ENCODE measurements around the gene TRMO. TPM values are rescaled to one million over a fixed set of nuclear protein-coding genes. Genes with fewer than 3 reads are reported as not detected.

Gene TRMO
- total and polyA plus RNA-seq, 2 of the 8 experiments (the other 6 are each of a cell fraction or from before 2014, with no cell fraction given): 4.6 to 5.6 TPM

DNA sequence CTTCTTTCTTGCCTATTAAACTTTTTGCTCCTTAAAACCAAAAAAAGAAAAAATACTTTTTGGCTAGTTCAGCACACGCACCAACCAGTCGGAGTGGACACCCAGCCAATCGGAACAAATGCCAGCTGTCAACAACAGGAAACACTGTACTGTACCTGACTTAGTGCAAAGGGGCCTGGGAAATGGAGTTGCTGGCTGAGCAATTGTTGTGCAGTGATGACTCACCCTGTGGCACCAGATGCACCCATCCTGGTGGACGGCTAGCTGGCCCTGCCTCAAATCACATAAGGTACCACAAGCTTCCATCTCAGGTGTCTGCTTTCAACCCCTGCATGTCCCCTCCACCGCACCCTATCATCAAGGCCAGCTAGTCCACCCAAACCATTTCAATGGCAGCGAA lies 48.4 kb downstream of the TRMO start:
- H2AFZ ChIP-seq (ENCODE audit: low read length): no peak overlapping the region
- no peak overlapping the region for H2BK5ac ChIP-seq (ENCODE audit: low read depth, low read length)
- H4K5ac ChIP-seq (ENCODE audit: insufficient read length, low read depth, low read length): no peak overlapping the region
- CTCF ChIA-PET (ENCODE audit: partially characterized antibody): interaction anchor here (0.9 to 1.6 kb wide), 4 partner anchors 13 to 28 kb away, joined by 3 to 13 read pairs (median 4); no protein-coding TSS in a partner anchor
- POLR2A ChIA-PET (ENCODE audit: partially characterized antibody): interaction anchor here (0.6 to 1.3 kb wide), 2 partner anchors 109 to 175 kb away, joined by 3 read pairs; partner anchors contain the start of gene ANP32B
- FAIRE-seq (no peak), DNase-seq (ENCODE audit: low read depth in 1 of 2, low spot score in 2 of 2) (peak in 1 of 2 experiments; percentile 35)
- 89% methylated on average over 6 of the region's 6 CpGs; no CpG with 5 or more reads in 1 of the 2 experiments for WGBS, 2 experiments (ENCODE audit: extremely low coverage in 1 of 2, insufficient coverage in 1 of 2, insufficient read length in 1 of 2, insufficient replicate concordance in 2 of 2, low coverage in 1 of 2, low lambda C conversion rate in 2 of 2, missing lambda C conversion rate in 1 of 2)
- H3K9me3 ChIP-seq (ENCODE audit: insufficient read depth in 2 of 2, low read depth in 1 of 2, low read length in 1 of 2): no peaks in the 10 kb centered on the region
- no peak overlapping the region for H3K23ac ChIP-seq (ENCODE audit: insufficient read length)
- no peak overlapping the region for H2BK120ac ChIP-seq (replicated peaks; ENCODE audit: low read depth, low read length)
- peaks cover 1 to 9% (median 5%) of the 10 kb centered on the region in 4 experiments; a peak in 4 of 7 replicates for H3K4me1 ChIP-seq (replicated peaks in 1 of 4; ENCODE audit: control insufficient read depth in 3 of 4, insufficient read depth in 4 of 4, low read length in 3 of 4)
- H2AK5ac ChIP-seq (ENCODE audit: low read depth, low read length): no peak overlapping the region
- H3K56ac ChIP-seq (replicated peaks; ENCODE audit: insufficient read length, low read depth, low read length): no peak overlapping the region
- H3K9ac ChIP-seq (replicated peaks in 1 of 4; ENCODE audit: extremely low read depth in 1 of 4, low read depth in 3 of 4, low read length in 3 of 4): no peak overlapping the region
- no peak overlapping the region for H3K27ac ChIP-seq (ENCODE audit: low read depth, low read length)
- no peak overlapping the region for H4K91ac ChIP-seq (replicated peaks; ENCODE audit: insufficient read length, low read length)
- no peak overlapping the region for H3K18ac ChIP-seq (ENCODE audit: extremely low read depth, low read length)
- H3K4ac ChIP-seq (replicated peaks; ENCODE audit: insufficient read length, low read depth, low read length): no peak overlapping the region
- no peaks in the 10 kb centered on the region for H4K20me1 ChIP-seq (replicated peaks in 1 of 2; ENCODE audit: control insufficient read depth in 1 of 2, insufficient read depth in 2 of 2, low read length in 2 of 2)
- H3K79me2 ChIP-seq (ENCODE audit: control insufficient read depth in 1 of 2, insufficient read depth in 2 of 2, low read length in 2 of 2): no peaks in the 10 kb centered on the region
- peak overlapping the region; percentile 6; the same call in 1 of the 2 replicates for H2BK20ac ChIP-seq (ENCODE audit: low read length)
- no peaks in the 10 kb centered on the region for H3K36me3 ChIP-seq (ENCODE audit: control insufficient read depth in 2 of 4, insufficient read depth in 4 of 4, low read length in 3 of 4)
- peak overlapping the region; percentile 40; the same call in 1 of the 2 replicates for H2BK12ac ChIP-seq (ENCODE audit: low read depth, low read length)
- no peaks in the 10 kb centered on the region; a peak in 2 of 7 replicates for H3K27me3 ChIP-seq (replicated peaks in 1 of 4; ENCODE audit: control insufficient read depth in 3 of 4, extremely low read depth in 1 of 4, insufficient read depth in 3 of 4, low read length in 3 of 4)
- no peak overlapping the region for H3K14ac ChIP-seq (ENCODE audit: insufficient read length)
- no peak overlapping the region for H4K8ac ChIP-seq (ENCODE audit: extremely low read depth, insufficient read depth, low read length)
- H2BK15ac ChIP-seq (ENCODE audit: low read length): no peak overlapping the region
- no peaks in the 10 kb centered on the region for H3K23me2 ChIP-seq (ENCODE audit: low read depth, low read length)
- no peaks in the 10 kb centered on the region for H3K79me1 ChIP-seq (ENCODE audit: low read depth, low read length)
- H3K4me3 ChIP-seq (ENCODE audit: extremely low read depth in 1 of 4, insufficient read depth in 2 of 4, low read depth in 3 of 4, low read length in 4 of 4): no peak overlapping the region
- H3K4me2 ChIP-seq (ENCODE audit: insufficient read depth in 1 of 2, low read depth in 2 of 2, low read length in 2 of 2): no peak overlapping the region
- no peak for TF ChIP-seq RNF2 (IDR thresholded peaks at IDR 0.05; ENCODE audit: borderline replicate concordance, low read depth, low read length, missing control alignments, poor library complexity, severe bottlenecking)
- no peak for TF ChIP-seq SAP30 (IDR thresholded peaks at IDR 0.05; ENCODE audit: insufficient read depth, insufficient replicate concordance, low read length)
- TF ChIP-seq RFX5 (IDR thresholded peaks at IDR 0.05; ENCODE audit: borderline replicate concordance, low read depth, low read length): no peak
- no peak for TF ChIP-seq TAF1 (IDR thresholded peaks at IDR 0.05; ENCODE audit: low read depth, low read length)
- TF ChIP-seq MAFK (IDR thresholded peaks at IDR 0.05; ENCODE audit: low read depth, low read length): no peak
- no peak for TF ChIP-seq EP300 (IDR thresholded peaks at IDR 0.05; ENCODE audit: borderline replicate concordance in 1 of 2, low read depth in 2 of 2, low read length in 2 of 2)
- TF ChIP-seq KDM1A (IDR thresholded peaks at IDR 0.05; ENCODE audit: borderline replicate concordance, low read length): no peak
- no peak for TF ChIP-seq EZH2 (IDR thresholded peaks at IDR 0.05; ENCODE audit: low read depth, low read length, severe bottlenecking)
- no peak for TF ChIP-seq EGR1 (IDR thresholded peaks at IDR 0.05; ENCODE audit: borderline replicate concordance, low read depth, low read length)
- TF ChIP-seq POU5F1 (IDR thresholded peaks at IDR 0.05; ENCODE audit: low read depth, low read length): no peak
- no peak for TF ChIP-seq TBP (IDR thresholded peaks at IDR 0.05; ENCODE audit: low read depth, low read length)
- no peak for TF ChIP-seq BACH1 (IDR thresholded peaks at IDR 0.05; ENCODE audit: low read length)
- TF ChIP-seq, protein P1, sequence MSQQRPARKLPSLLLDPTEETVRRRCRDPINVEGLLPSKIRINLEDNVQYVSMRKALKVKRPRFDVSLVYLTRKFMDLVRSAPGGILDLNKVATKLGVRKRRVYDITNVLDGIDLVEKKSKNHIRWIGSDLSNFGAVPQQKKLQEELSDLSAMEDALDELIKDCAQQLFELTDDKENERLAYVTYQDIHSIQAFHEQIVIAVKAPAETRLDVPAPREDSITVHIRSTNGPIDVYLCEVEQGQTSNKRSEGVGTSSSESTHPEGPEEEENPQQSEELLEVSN (IDR thresholded peaks at IDR 0.05): no peak

All from H1 (cell line).